ENCODE data around the gene SASH3. TPM values are rescaled to one million over a fixed set of nuclear protein-coding genes. Genes with fewer than 3 reads are reported as not detected.

SASH3 gene
- total RNA-seq: not detected
- not detected for polyA plus RNA-seq (2013, experiment 1 of 2)
- polyA plus RNA-seq (2013, experiment 2 of 2): not detected
- long read RNA-seq, experiment 1: 0 reads
- long read RNA-seq, experiment 2: 0 reads
- long read RNA-seq, experiment 3: 0 reads
- long read RNA-seq, experiment 4: 0 reads

GRCh38 chrX:129779747-129780146 lies at the start of gene SASH3:
Gene SASH3 (plus strand): TSS chrX:129779949. CDS start chrX:129780098, 149 bp downstream.
- Mint-ChIP-seq H3K36me3 (ENCODE audit: low read depth) (no peaks in the 10 kb centered on the region), H3K27ac (no peak within 1 kb of the TSS), H3K9me3 (peaks cover 12% of the 10 kb centered on the region), H3K27me3 (ENCODE audit: insufficient read depth) (no peaks in the 10 kb centered on the region), H3K4me3 (no peak within 1 kb of the TSS), H3K4me1 (peaks cover 2% of the 10 kb centered on the region)
- no peaks in the 10 kb centered on the region for H3K9me3 ChIP-seq (ENCODE audit: control insufficient read depth, low read length)
- 87 to 100% methylated on average over 9 to 13 of the region's 13 CpGs for WGBS, 2 experiments (ENCODE audit: insufficient coverage in 1 of 2, insufficient read length in 1 of 2)
- no peak within 1 kb of the TSS for H3K27ac ChIP-seq (ENCODE audit: low read depth, low read length)
- TF ChIP-seq CTCF (conservative IDR thresholded peaks at IDR 0.05): no peak
- DNase-seq: no peak
- no peak within 1 kb of the TSS for H3K9ac ChIP-seq (ENCODE audit: extremely low read depth, low read length, poor library complexity, severe bottlenecking)
- H3K4me1 ChIP-seq (ENCODE audit: control insufficient read depth, insufficient read depth, low read length): no peaks in the 10 kb centered on the region
- no peaks in the 10 kb centered on the region for H3K27me3 ChIP-seq (ENCODE audit: control insufficient read depth, insufficient read depth, low read length, poor library complexity, severe bottlenecking)
- no peaks in the 10 kb centered on the region for H3K36me3 ChIP-seq (ENCODE audit: control insufficient read depth, insufficient read depth, low read length)
- no peak within 1 kb of the TSS for H3K4me3 ChIP-seq (ENCODE audit: low read length)

GRCh38 chrX:129731228-129731627 lies 48.5 kb upstream of the SASH3 start:
- no peak overlapping the region for H3K27ac Mint-ChIP-seq
- no peaks in the 10 kb centered on the region for H3K27me3 ChIP-seq (ENCODE audit: control insufficient read depth, insufficient read depth, low read length, poor library complexity, severe bottlenecking)

DNA sequence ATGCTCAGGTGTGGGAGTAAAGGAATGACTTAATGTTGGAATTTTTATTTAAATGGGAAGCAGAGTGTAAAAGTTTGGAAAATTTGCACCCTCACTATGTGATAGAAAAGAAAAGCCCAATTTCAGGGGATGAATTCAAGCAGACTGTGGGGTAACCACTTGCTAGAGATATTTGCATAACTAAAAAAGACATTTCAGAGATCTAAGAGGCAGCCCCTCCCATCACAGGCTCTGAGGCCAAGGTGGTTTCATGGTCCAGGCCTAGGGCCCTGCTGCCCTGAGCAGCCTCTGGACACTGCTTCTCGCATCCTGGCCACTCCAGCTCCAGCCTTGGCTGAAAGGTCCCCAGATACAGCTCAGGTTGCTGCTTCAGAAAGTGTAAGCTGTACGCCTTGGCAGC lies 46.9 kb upstream of the SASH3 start:
- Histone ChIP-seq H3K27me3 (ENCODE audit: control insufficient read depth, insufficient read depth, low read length, poor library complexity, severe bottlenecking) (no peaks in the 10 kb centered on the region), H3K9ac (ENCODE audit: extremely low read depth, low read length, poor library complexity, severe bottlenecking) (no peak overlapping the region), H3K36me3 (ENCODE audit: control insufficient read depth, insufficient read depth, low read length) (no peaks in the 10 kb centered on the region), H3K4me3 (ENCODE audit: low read length) (no peak overlapping the region), H3K4me1 (ENCODE audit: control insufficient read depth, insufficient read depth, low read length) (no peaks in the 10 kb centered on the region), H3K9me3 (ENCODE audit: control insufficient read depth, low read length) (no peaks in the 10 kb centered on the region), H3K27ac (ENCODE audit: low read depth, low read length) (no peak overlapping the region)
- TF ChIP-seq CTCF (conservative IDR thresholded peaks at IDR 0.05): no peak
- H3K36me3 Mint-ChIP-seq (ENCODE audit: low read depth): no peaks in the 10 kb centered on the region
- H3K4me1 Mint-ChIP-seq: peaks cover 12% of the 10 kb centered on the region
- H3K27me3 Mint-ChIP-seq (ENCODE audit: insufficient read depth): peaks cover 9% of the 10 kb centered on the region
- no peak overlapping the region for H3K27ac Mint-ChIP-seq
- peak; percentile 9 for DNase-seq
- 94% methylated on average over 2 of the region's 2 CpGs; no CpG with 5 or more reads in 1 of the 2 experiments for WGBS, 2 experiments (ENCODE audit: insufficient coverage in 1 of 2, insufficient read length in 1 of 2)
- no peak overlapping the region for H3K4me3 Mint-ChIP-seq
- no peaks in the 10 kb centered on the region for H3K9me3 Mint-ChIP-seq

More at GRCh38 chrX:129731228-129731627, 48.5 kb upstream of the SASH3 start:
- H3K27me3 Mint-ChIP-seq (ENCODE audit: insufficient read depth): peaks cover 6% of the 10 kb centered on the region
- no peak overlapping the region for H3K4me3 Mint-ChIP-seq
- TF ChIP-seq CTCF (conservative IDR thresholded peaks at IDR 0.05): no peak
- no peaks in the 10 kb centered on the region for H3K36me3 ChIP-seq (ENCODE audit: control insufficient read depth, insufficient read depth, low read length)
- H3K4me1 ChIP-seq (ENCODE audit: control insufficient read depth, insufficient read depth, low read length): no peaks in the 10 kb centered on the region
- H3K27ac ChIP-seq (ENCODE audit: low read depth, low read length): no peak overlapping the region
- no peak overlapping the region for H3K9ac ChIP-seq (ENCODE audit: extremely low read depth, low read length, poor library complexity, severe bottlenecking)
- DNase-seq: peak; percentile 14
- 90 to 100% methylated on average over 1 to 2 of the region's 2 CpGs for WGBS, 2 experiments (ENCODE audit: insufficient coverage in 1 of 2, insufficient read length in 1 of 2)
- no peaks in the 10 kb centered on the region for H3K9me3 Mint-ChIP-seq
- peaks cover 6% of the 10 kb centered on the region for H3K4me1 Mint-ChIP-seq
- H3K4me3 ChIP-seq (ENCODE audit: low read length): no peak overlapping the region
- no peaks in the 10 kb centered on the region for H3K36me3 Mint-ChIP-seq (ENCODE audit: low read depth)
- no peaks in the 10 kb centered on the region for H3K9me3 ChIP-seq (ENCODE audit: control insufficient read depth, low read length)
